Esophagus (tissue), 2 donors: Measurements from ENCODE around the gene SLCO1B3. TPM values are rescaled to one million over a fixed set of nuclear protein-coding genes. Genes with fewer than 3 reads are reported as not detected.

Experiments
- H3K27ac ChIP-seq, 2 donors: one replicate each; pipeline ENCODE4 v1.5.1; 2013; ENCODE audit warnings: low read depth in 2 of 2, mild to moderate bottlenecking in 2 of 2, inconsistent platforms in 1 of 2, low read length in 1 of 2, moderate library complexity in 1 of 2
- H3K27me3 ChIP-seq, 2 donors: one replicate each; pipeline ENCODE4 v1.6.1; 2013; ENCODE audit warnings: low read length in 2 of 2, control low read depth in 1 of 2, mild to moderate bottlenecking in 1 of 2; ENCODE audit not compliant: insufficient read depth in 2 of 2, control insufficient read depth in 1 of 2
- H3K36me3 ChIP-seq, 2 donors: one replicate each; pipeline ENCODE4 v1.6.1; 2013; ENCODE audit warnings: low read length in 1 of 2; ENCODE audit not compliant: control insufficient read depth in 2 of 2, insufficient read depth in 2 of 2
- H3K4me1 ChIP-seq, 2 donors: one replicate each; pipeline ENCODE4 v1.6.1; 2013; ENCODE audit warnings: low read length in 1 of 2; ENCODE audit not compliant: control insufficient read depth in 2 of 2, insufficient read depth in 2 of 2
- H3K4me3 ChIP-seq, 2 donors: one replicate each; pipeline ENCODE4 v1.5.1; 2013; ENCODE audit warnings: low read length in 2 of 2, mild to moderate bottlenecking in 2 of 2, low read depth in 1 of 2, moderate library complexity in 1 of 2
- H3K9me3 ChIP-seq, 2 donors: one replicate each; pipeline ENCODE4 v1.6.1; 2013; ENCODE audit warnings: mild to moderate bottlenecking in 2 of 2, low read depth in 1 of 2, low read length in 1 of 2, moderate library complexity in 1 of 2; ENCODE audit not compliant: control insufficient read depth in 2 of 2, insufficient read depth in 1 of 2
- WGBS, 2 donors: extraction: QIAGEN DNeasy Blood & Tissue Kit; methylation state at CpG; one replicate each; pipeline ENCODE4 v1.1.7; 2013; 5-methylcytosine and 5-hydroxymethylcytosine counted together
- polyA plus RNA-seq, 2 donors: library from polyadenylated mRNA; stranded (reverse); fragments of 200-250 nt; gene quantifications; one replicate each; pipeline ENCODE4 v1.2.3, GENCODE V29; 2013
- donor health status: healthy with polysubstance abuse.
- donor health status: Bipolar disorder and iron deficiency.

SLCO1B3 gene
- polyA plus RNA-seq, 2 donors = 0.10 to 0.15 TPM

DNA sequence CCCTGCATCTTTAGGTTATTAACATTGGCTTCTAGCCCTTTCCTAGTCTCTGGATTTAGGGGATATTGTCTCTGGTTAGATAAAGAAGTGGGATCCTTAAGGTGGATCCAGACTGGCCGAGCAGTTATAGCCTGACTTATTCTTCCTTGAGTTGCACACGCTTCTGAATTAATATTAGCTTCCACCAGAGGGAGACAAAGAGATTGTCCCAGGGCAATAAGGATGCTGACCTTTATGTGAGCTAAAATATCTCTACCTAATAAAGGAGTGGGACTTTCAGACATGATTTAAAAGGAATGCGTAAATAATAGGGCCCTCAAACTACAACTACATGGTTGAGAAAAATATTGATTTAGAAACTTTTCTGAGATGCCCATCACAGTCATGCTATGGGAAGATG lies 139.7 kb downstream of the SLCO1B3 start:
- no peaks in the 10 kb centered on the region for H3K4me1 ChIP-seq
- H3K36me3 ChIP-seq = no peaks in the 10 kb centered on the region
- 65 to 72% methylated on average over 3 of the region's 3 CpGs for WGBS, 2 donors
- H3K27me3 ChIP-seq = no peaks in the 10 kb centered on the region
- H3K4me3 ChIP-seq = no peak overlapping the region
- H3K27ac ChIP-seq = no peak overlapping the region
- no peaks in the 10 kb centered on the region for H3K9me3 ChIP-seq

DNA sequence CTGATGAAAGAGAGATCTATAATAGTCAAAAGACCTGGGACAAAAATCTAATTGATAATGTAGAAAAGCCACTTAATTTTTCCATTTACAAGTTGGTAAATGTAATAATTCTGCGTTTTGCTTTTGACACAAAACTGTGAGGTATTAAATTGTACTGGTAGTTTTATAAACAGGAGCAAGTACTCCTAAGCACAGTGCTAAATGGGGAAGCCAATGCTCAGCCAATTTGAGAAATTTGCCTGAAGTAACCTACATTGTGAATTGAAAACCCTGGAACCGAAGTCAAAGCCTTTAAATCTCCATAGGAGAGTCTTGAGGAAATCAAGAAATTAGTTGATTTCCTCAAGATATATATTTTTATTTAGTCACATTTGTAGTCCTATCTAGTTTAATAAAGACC lies 152.8 kb downstream of the SLCO1B3 start:
- no peak overlapping the region for H3K4me3 ChIP-seq
- 78 to 80% methylated on average over 2 of the region's 2 CpGs for WGBS, 2 donors
- H3K9me3 ChIP-seq = no peaks in the 10 kb centered on the region
- no peak overlapping the region for H3K27ac ChIP-seq
- no peaks in the 10 kb centered on the region for H3K27me3 ChIP-seq
- H3K4me1 ChIP-seq = no peaks in the 10 kb centered on the region
- no peaks in the 10 kb centered on the region for H3K36me3 ChIP-seq

DNA sequence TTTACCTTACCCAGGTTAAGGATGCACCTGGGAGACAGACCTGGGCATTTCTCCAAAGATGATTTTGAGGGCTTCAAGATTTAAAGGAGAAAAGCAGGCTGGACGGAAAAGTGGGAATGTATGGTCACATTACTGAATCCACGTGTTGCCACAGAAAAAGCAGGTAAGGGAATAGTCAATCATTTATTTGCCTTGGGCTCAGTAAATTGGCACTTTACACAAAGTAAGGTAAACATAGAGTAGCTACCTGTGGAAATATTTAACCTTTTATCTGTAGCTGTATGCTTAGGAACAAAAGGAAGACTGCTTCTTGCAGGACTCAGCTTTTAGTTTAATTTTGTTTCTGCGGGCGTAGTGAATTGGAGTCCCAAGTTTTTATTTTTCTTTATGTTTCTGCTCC lies 153.3 kb downstream of the SLCO1B3 start:
- 47% methylated on average over 4 of the region's 4 CpGs for WGBS, 2 donors
- Histone ChIP-seq H3K27ac (no peak overlapping the region), H3K9me3 (no peaks in the 10 kb centered on the region), H3K36me3 (no peaks in the 10 kb centered on the region), H3K4me1 (no peaks in the 10 kb centered on the region), H3K4me3 (no peak overlapping the region), H3K27me3 (no peaks in the 10 kb centered on the region)

Other genes with a start within 250 kb of the SLCO1B3 start
- gene SLCO1C1, start 115.4 kb upstream of the SLCO1B3 start, polyA plus RNA-seq = under 1 TPM; 0.04 to 0.12 TPM